ENCODE measurements around the gene IRF7.

The IRF7 gene

DNA sequence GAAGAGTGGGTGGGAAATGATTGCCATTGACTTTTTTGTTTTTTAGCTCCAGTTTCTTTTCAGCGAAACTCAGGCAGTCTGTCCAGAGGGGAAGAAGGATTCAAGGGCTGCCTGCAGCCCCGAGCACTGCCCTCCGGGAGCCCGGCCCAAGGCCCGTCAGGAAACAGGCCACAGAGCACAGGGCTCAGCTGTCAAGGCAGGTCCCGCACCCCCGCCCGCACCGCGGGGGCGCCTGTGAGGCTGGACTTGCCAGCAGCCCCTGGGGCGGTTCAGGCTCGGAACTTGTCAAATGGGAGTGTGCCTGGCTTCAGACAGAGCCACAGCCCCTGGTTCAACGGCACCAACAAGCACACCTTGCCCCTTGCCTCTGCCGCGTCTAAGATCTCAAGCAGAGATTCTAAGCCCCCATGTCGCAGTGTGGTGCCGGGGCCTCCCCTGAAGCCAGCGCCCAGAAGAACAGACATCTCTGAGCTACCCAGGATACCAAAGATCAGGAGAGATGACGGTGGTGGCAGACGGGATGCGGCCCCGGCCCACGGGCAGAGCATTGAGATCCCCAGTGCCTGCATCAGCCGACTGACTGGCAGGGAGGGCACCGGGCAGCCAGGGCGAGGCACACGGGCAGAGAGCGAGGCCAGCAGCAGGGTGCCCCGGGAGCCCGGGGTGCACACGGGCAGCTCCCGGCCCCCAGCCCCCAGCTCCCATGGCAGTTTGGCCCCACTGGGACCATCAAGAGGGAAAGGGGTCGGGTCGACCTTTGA lies 8.6 kb downstream of the IRF7 start:
- no peak for DNase-seq

DNA sequence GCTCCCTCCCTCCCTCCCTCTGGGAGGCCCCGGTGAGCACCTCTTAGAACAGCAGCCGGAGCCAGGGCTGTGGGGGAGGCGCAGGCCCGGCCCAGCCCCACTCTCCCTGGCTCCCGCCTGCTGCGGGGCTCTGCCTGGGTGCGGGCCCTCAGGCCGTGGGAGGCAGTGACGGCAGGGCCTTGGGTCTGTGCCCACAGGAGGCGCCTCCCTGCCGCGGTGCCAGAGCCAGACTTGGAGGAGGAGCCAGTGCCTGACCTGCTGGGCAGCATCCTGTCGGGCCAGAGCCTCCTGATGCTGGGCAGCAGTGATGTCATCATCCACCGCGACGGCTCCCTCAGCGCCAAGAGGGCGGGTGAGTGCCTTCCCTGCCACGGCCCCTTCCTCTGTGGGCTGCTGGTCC lies 9.5 kb downstream of the IRF7 start:
- no peak for DNase-seq

DNA sequence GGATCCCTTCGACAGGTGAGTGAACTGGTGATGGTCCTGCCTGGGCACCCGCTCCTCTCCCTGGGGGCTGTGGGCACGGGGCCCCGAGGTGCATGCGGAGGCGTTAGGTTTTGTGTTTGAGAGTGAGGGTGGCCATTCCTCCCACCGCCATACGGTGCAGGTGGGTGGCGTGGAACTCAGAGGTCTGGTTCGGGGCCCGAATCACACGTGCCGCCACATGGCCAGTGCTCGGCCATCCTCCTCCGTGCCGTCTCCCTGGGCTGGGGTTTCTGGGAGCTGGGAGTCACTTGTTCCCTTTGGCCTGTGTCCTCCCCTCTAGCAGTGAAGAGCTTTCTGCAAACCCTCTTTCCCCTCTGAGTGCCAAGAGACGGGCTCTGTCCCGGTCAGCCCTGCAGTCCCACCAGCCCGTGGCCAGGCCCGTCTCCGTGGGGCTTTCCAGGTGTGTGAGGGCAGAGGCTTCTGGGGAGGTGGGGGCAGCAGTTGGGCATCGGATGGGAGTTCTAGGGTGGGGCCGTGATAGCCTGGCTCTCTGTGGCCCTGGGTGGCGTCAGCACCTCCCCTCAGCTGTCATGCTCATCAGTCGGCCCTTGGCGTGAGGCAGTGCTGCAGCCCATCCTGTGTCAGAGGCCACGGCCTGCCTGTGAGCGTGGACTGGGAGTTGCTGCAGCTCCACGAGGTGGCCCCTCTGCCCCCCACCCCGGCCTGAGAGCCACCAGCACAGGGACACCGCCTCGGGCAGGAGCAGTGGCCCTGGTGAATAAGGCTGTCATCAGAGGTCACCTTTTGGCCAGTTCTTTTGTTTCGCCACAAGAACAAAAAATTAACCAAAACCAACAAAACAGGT lies 10.2 kb downstream of the IRF7 start:
- DNase-seq = no peak

DNA sequence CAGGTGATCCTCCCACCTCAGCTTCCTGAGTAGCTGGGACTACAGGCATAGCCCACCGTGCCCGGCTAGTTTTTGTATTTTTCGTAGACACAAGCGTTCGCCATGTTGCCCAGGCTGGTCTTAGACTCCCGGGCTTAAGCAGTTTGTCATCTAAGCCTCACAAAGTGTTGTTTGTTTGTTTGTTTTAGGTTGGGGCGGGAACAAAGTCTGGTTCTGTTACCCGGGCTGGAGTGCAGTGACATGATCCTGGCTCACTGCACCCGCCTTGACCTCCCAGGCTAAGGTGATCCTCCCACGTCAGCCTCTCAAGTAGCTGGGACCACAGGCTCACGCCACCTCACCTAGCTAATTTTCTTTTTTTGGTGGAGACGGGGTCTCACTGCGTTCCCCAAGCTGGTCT lies 12.6 kb downstream of the IRF7 start:
- DNase-seq = no peak

DNA sequence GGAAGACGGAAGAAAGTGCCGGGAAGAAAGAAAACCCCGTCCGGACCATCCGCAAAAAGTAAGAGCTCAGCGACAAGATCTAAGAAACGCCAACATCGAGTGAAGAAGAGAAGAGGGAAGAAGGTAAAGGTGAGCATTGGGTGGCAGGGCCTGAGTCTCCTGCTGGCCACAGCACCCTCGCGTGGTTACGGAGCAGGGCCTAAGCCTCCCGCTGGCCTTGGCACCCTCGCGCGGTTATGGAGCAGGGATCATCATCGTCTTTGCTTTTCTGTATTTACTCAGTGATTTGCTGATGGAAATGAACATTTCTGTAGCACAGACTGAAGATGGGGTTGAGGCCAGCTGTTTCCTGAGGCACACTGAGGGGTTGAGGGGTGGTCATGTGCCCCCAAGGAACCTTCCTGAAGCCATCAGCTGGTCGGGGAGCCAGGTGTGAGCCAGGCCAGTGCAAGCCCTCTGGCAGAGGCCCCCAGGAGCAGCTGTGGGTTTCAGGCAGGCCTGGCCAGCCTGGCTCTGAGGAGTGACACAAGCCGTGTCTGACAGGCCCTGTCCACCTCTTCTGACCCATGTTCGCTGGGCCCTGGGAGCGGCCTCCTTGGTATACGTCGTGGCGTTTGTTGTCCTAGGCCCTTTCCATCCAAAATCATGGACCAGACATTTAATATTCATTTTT lies 14.0 kb downstream of the IRF7 start:
- DNase-seq = no peak

DNA sequence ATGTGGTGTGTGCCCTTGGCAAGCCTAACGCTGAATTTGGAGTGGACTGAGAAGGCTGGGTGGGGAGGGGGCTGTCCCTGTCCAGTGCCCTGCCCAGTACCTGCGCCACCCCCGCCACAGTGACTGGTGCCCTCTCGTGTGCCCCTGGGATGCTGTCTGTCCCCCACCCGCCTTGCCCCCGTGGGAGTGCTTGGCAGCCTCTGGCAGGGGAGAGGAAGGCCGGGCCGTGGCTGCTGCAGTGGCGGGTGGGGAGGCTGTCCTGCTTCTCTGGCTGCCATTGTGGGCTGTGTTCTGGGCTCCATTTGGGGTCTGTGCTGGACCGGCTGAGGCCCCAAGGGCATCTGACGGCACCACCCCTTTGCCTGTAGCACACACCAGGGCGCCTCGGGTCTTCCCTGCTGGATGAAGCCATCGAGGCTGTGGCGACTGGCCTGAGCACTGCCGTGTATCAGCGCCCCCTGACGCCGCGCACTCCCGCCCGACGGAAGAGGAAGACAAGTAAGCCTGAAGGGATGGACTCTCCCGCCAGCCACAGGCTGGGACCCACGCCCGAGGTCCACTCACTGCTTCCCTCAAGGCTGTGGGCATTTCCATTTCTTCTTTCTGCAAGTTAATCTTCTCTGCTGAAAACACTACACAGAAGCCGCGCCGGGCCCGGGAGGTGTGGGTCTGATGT lies 17.6 kb downstream of the IRF7 start:
- no peak for DNase-seq

DNA sequence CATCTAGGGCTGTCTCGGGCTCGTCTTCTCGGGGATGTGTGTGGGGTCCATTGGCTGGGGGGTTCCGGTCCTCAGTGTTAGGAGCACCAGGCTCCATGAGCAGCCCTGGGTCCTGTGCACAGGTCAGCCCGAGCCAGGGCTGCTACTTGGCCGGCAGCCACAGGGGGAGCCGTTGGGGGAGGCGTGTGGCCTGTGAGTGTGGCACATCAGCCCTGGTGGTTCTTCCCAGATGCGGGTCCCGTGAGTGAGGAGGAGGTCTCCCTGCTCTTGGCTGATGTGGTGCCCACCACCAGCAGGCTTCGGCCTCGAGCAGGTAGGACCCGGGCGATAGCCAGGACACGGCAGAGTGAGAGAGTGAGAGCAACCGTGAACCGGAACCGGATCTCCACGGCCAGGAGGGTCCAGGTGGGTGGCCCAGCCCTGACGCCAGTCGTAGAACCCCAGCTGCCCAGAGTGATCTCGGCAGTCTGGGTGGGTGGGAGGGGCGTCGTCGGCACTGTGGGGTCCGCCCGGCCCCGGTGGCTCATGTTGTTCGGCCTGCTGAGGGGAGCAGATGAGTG lies 18.5 kb downstream of the IRF7 start:
- no peak for DNase-seq

DNA sequence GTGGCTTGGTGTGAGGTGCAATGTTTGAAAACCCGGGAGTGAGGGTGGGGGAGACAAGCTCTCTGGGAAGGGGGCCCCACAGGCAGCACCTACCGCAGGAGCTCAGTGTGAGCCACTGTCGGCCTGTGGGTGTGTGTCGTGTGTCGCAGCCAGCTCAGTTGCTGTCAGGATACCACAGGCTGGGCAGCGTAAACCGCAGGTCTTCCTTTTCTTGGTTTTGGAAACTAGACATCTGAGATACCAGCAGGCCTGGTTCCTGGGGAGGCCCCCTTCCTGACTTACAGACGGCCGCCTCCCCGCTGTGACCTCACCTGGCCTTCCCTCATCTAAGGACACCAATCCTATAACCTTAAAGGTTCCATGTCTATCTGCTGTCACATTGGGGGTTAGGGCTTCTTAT lies 19.4 kb downstream of the IRF7 start:
- no peak for DNase-seq

DNA sequence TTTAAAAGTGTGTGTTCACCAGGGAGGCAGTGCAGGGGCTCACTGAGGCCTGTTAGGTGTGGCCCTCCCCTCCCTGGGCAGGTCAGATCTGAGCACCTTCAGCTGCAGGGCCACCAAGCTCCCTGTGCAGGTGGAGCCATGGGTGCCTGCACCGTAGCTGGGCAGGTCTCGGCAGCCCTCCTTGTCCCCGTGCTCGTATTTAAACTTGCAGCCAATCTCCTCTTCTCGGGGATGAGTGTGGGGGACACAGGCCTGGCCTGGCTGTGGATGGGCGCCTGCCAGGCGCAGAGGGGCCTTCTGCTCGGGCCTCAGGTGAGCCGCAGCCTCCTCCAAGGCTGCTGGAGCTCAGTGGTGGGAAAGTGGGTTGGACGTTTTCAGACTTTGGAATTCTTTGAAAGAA lies 20.4 kb downstream of the IRF7 start:
- DNase-seq = no peak

DNA sequence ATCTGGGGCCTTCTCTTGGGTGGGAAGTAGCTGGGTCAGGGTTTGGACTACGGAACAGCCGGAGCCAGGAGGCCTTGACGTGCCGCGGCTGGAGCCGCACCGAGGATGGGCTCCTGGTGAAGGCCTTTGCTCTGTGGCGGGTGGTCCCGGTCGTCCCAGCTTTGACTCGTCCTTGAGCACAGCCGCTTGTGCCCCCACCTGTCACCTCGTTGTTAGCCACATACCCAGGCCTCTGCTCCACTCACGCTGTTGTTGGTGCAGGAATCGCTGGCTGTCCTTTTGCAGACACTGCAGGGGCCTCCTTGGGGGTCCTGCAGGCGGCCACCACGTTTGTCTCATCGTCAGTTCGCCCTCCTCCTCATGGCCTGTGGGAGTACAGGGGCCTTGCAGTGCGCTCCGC lies 22.4 kb downstream of the IRF7 start:
- DNase-seq = no peak

DNA sequence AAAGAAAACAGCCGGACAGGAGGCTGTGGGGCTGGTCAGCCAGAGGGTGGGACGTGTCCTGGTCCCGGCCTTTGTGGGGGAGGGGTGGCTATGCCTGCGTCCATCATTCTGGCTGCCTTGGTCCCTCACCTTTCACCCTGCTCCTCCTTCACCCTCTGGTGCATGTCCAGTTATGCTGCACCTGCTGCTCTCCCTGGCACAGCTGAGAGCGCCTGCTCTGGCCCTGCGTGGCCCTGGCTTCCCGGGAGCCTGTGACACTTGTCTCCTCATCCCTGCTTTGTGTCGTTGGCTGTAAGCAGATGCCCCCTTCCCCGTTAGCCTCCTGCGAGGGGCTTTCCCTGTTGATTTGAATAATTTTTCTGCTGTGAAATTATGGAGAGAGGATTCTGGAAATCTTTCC lies 22.8 kb downstream of the IRF7 start:
- no peak for DNase-seq

DNA sequence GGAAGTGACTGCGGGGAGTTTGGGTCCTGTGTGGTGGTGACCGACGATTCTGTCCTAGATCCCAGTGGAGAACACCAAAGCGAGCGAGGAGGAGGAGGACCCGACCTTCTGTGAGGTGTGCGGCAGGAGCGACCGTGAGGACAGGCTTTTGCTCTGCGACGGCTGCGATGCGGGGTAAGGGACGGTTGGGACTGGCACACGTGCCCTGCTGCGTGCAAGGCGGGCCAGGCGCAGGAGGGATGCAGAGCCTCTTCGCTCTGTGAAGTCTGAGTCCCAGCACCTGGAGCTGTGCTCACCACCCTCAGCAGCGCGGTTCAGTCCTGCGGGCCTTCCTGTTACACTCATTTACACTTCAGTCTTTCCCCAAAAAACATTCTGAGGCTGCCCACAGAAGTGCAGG lies 23.2 kb downstream of the IRF7 start:
- DNase-seq = no peak

DNA sequence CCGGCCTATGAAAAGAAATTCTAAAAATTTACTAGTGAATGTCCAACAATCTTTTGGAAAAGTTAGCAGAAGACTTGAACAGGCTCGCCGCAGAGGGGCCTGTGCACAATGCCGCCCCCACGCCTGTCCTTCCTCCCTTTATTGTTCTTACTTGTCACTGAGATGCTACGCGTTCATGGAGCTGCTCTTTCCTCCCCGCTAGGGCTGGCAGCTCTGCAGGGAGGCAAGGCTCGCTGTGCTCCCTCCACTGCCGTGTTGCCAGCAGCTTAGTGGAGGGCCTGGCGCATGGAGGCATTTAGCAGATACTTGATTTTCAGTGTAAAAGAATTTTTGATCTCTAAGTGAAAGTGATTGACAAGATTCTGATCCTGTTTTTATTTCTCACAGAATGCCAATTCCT lies 24.8 kb downstream of the IRF7 start:
- DNase-seq = no peak

DNA sequence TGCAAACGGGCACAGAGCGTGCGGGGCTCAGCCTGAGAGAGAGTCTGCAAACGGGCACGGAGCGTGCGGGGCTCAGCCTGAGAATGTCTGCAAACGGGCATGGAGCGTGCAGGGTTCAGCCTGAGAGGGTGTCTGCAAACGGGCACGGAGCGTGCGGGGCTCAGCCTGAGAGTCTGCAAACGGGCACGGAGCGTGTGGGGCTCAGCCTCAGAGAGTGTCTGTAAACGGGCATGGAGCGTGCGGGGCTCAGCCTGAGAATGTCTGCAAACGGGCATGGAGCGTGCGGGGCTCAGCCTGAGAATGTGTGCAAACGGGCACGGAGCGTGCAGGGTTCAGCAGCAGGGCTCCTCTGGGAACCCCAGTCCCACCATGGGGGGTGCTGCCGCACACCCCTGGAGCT lies 26.0 kb downstream of the IRF7 start:
- no peak for DNase-seq

DNA sequence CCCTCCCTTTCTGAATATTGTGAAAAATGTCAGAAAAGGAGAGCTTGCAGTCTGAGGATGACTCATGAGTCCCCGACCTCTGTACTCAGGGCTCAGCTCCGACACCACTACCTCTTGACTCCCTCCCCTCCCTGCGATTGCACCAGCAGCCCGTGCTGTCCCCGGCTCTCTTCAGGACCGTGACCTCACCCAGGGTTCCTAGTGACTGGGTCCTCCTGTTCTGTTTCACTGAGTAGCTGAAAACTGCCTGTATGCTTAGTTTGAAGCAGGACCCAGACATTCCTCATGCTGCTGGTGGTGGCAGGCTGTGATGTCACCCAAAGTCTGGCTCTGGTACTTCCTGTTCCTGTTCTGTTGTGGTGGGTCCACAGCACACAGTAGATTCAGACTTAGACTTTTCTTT lies 27.8 kb downstream of the IRF7 start:
- DNase-seq = no peak

DNA sequence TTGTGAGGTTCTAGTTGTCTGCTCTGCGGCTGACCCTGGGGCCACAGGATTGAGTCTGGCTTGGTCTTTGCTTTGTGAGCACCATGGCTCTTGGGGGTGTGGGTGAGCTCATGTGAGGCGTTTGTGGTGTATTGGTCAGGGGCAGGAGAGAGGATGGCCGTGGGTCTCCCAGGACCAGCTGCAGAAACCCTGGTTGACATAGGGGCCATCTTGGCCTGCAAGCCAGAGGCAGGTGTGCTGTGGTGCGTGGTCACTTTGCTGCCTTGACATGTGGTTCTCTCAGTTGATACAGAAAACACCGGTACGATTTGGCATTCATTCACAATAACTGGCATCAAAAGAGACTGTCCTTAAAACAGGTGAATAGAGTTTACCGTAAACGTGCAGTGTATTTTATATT lies 28.2 kb downstream of the IRF7 start:
- DNase-seq = no peak

DNA sequence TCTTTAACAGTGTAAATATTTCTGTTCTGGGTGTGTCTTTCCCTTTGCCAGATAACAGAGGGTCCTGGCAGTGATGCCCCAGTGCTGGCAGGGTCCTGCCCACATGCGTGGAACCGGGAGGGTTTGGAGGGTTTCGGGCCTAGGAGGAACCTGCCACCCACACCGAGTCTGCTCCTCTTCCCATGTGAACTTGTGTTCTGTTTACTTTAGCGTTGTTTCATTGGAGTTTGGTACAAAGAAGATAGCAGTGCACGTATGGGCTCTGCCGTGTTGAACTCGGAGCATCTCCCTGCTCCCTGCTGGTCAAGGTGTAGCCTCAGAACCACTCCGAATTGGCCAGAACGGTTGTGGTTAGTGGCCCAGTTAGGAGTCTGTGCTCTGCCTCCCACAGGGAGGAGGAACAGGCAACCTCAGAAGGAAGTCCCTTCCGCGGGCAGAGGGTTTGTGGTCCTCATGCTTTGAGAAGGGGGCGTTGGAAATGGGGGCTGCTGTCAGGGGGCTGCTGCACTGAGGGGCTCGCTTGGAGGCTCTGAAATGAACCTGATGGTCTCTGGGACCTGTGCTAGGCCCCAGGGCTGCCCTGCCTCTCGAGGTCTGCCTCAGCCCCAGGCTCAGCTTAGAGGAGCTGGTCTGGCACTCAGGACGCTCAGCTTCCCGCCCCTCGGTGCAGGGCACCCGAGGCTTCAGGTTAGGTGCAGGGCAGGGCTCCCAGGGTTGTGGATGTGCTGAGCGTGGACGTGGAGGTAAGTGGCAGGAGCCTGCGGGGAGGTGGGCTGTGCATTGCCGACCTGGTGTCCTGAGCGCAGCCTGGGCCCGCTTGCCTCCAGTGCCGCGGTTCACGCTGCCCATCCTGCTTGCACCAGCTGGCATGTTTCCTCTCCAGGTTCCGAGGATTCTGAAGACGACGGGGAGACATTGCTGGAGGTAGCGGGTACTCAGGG lies 29.1 kb downstream of the IRF7 start:
- no peak for DNase-seq

DNA sequence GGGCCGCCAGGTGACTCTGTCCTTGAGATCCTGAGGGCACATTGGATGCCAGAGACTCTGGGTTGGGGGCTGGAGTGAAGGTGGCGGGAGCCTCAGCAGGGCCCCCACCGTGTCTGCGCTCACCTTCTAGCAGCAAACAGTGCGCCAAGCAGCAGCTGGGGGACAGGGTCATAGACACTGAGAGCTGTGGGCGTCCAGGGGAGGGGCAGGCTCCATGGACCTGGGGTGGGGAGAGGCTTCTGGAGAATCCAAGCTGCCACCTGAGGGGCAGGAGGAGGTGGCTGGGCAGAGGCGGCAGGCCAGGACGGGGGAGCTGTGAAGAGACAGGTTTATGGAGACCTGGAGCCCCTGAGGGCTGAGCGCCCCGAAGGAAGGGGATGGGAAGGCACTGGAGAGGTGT lies 31.5 kb downstream of the IRF7 start:
- no peak for DNase-seq

DNA sequence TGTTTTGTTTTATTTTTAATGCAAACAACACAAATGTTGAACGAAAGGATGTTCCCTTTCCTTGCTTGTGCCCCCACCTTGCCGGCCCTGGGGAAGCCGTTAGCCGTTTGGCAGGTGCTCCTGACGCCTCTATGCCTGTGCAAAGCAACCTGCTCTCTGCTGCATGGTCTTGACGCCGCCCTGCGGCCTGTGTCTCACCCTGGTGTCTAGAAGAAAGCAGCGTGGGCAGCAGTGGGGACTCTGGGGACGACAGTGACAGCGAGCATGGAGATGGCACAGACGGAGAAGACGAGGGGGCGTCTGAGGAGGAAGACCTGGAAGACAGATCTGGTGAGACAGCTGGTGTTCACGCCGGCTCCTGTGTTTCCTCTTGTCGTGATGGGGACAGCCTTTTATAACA lies 34.0 kb downstream of the IRF7 start:
- DNase-seq = no peak

DNA sequence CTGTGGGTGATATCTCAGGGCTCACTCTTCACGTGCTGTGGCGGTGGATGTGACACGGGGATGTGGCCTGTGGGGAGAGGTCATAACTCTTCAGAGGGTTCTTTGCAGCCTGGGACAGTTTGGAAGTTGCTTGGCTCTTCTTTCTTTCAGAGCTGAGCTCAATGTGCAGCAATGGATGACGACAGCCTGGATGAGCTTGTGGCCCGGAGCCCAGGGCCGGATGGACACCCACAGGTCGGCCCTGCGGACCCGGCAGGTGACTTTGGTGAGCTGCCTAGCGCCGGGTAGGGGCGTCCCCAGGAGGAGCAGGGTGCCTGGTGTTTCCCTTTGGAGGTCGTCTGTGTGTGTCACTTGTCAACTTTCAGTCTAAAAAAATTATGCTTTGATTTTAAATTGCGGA lies 34.4 kb downstream of the IRF7 start:
- no peak for DNase-seq

DNA sequence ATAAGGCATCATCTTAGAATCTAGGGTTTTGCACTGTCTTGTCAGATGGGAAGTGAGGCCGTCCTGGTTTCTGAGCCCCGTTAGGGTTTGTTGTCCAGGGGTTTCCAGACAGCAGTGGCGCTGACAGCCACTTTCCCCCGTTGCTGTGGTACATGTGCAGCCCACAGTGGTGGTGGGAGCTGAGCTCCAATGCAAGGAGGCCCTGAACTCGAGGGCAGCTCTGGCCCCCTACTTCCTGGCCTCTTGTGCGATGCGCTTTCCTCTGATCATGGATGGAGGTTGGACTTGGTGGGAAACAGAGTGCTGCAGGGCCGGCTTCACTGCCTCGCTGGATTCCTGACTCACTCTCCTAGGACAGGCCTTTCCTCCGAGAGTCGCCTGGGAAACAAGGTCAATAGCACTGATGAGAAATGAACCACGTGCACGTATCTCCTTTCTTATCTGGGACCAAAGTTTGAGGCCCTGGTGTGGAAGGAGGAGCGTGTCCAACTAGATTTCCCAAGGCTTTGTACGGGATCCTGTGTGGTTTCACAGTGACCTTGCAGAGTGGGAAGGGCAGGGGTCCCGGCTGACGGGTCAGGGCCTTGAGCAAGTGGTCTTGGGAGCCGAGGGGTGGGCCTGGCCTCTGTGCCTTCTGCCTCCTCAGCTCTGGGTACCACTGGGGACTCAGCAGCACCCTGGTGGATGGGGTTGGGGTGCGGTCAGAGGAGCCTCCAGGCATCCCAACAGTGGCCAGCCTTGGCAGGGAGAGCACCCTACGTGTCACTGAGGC lies 35.7 kb downstream of the IRF7 start:
- no peak for DNase-seq
